Suprapubic skin (tissue), 4 donors: ENCODE data around the gene CXCR6. TPM values are rescaled to one million over a fixed set of nuclear protein-coding genes. Genes with fewer than 3 reads are reported as not detected.

Source experiments
- DNase-seq, 2 donors: peaks; one replicate each; pipeline ENCODE4 v3.0.0-alpha.2; 2019; ENCODE audit warnings: low spot score in 2 of 2
- H3K27ac ChIP-seq: fragments of 200-600 bp; sonication (generic); one replicate; pipeline ENCODE4 v1.5.1; 2019
- H3K27me3 ChIP-seq: fragments of 200-600 bp; sonication (generic); one replicate; pipeline ENCODE4 v1.5.1; 2019
- H3K36me3 ChIP-seq: fragments of 200-600 bp; sonication (generic); one replicate; pipeline ENCODE4 v1.5.1; 2019
- H3K4me1 ChIP-seq: fragments of 200-600 bp; sonication (generic); one replicate; pipeline ENCODE4 v1.5.1; 2019
- H3K4me3 ChIP-seq: fragments of 200-600 bp; sonication (generic); one replicate; pipeline ENCODE4 v1.5.1; 2019; ENCODE audit warnings: mild to moderate bottlenecking
- H3K9me3 ChIP-seq: fragments of 200-600 bp; sonication (generic); one replicate; pipeline ENCODE4 v1.5.1; 2019
- CTCF ChIP-seq, 2 donors: fragments of 200-600 bp in 1 of 2; fragments of 450-650 bp in 1 of 2; sonication (generic) in 1 of 2; IDR thresholded peaks; one replicate each; pipeline ENCODE4 v1.5.1; 2016 to 2019; ENCODE audit warnings: antibody characterized with exemption in 2 of 2, mild to moderate bottlenecking in 1 of 2, moderate library complexity in 1 of 2
- EP300 ChIP-seq: sonication (generic); formaldehyde crosslinking; IDR thresholded peaks from one replicate; pipeline ENCODE4 v1.6.1; 2017; ENCODE audit warnings: antibody characterized with exemption
- POLR2A ChIP-seq, 2 donors: fragments of 450-650 bp; IDR thresholded peaks; one replicate each; pipeline ENCODE4 v1.6.1; 2017; ENCODE audit warnings: antibody characterized with exemption in 2 of 2, mild to moderate bottlenecking in 2 of 2, moderate library complexity in 2 of 2
- POLR2AphosphoS5 ChIP-seq, 3 donors: sonication (generic); formaldehyde crosslinking; IDR thresholded peaks; one replicate each; pipeline ENCODE4 v1.6.1; 2017; ENCODE audit warnings: antibody characterized with exemption in 3 of 3
- WGBS: methylation state at CpG from one replicate; pipeline ENCODE4 v1.1.5; 2018; 5-methylcytosine and 5-hydroxymethylcytosine counted together
- total RNA-seq, 4 donors: library from RNA; depleted of rRNA; stranded (reverse); fragments of >200 nt; gene quantifications; one replicate each; pipeline ENCODE4 v1.1.0, GENCODE V29; 2016

CXCR6 gene
- total RNA-seq, 4 donors from 2014 or later: 0.23 to 0.59 TPM; not detected in 2

- peaks cover 23% of the 10 kb centered on the region for H3K36me3 ChIP-seq
- H3K27me3 ChIP-seq: no peaks in the 10 kb centered on the region
- H3K4me1 ChIP-seq: peaks cover 8% of the 10 kb centered on the region
- H3K9me3 ChIP-seq: no peaks in the 10 kb centered on the region
- peak in 1 of 2 donors; percentile 59 for DNase-seq
- no peak for TF ChIP-seq POLR2A (IDR thresholded peaks at IDR 0.05)
- no peak for TF ChIP-seq POLR2AphosphoS5 (IDR thresholded peaks at IDR 0.05)
- TF ChIP-seq EP300: no peak
- WGBS: 53% methylated on average over 13 of the region's 13 CpGs
- no peak overlapping the region for H3K27ac ChIP-seq
- no peak overlapping the region for H3K4me3 ChIP-seq
Measured at GRCh38 chr3:45915518-45916231, 27.6 kb upstream of the CXCR6 start.

GRCh38 chr3:45917146-45917898, 25.9 kb upstream of the CXCR6 start:
- Histone ChIP-seq H3K27me3 (no peaks in the 10 kb centered on the region), H3K4me1 (peaks cover 8% of the 10 kb centered on the region), H3K27ac (no peak overlapping the region), H3K4me3 (no peak overlapping the region), H3K9me3 (no peaks in the 10 kb centered on the region), H3K36me3 (peaks cover 40% of the 10 kb centered on the region)
- no peak for DNase-seq
- no peak for TF ChIP-seq POLR2A (IDR thresholded peaks at IDR 0.05)
- no peak for TF ChIP-seq POLR2AphosphoS5 (IDR thresholded peaks at IDR 0.05)
- no peak for TF ChIP-seq EP300
- TF ChIP-seq CTCF (IDR thresholded peaks at IDR 0.05): no peak
- WGBS: 70% methylated on average over 5 of the region's 6 CpGs

DNA sequence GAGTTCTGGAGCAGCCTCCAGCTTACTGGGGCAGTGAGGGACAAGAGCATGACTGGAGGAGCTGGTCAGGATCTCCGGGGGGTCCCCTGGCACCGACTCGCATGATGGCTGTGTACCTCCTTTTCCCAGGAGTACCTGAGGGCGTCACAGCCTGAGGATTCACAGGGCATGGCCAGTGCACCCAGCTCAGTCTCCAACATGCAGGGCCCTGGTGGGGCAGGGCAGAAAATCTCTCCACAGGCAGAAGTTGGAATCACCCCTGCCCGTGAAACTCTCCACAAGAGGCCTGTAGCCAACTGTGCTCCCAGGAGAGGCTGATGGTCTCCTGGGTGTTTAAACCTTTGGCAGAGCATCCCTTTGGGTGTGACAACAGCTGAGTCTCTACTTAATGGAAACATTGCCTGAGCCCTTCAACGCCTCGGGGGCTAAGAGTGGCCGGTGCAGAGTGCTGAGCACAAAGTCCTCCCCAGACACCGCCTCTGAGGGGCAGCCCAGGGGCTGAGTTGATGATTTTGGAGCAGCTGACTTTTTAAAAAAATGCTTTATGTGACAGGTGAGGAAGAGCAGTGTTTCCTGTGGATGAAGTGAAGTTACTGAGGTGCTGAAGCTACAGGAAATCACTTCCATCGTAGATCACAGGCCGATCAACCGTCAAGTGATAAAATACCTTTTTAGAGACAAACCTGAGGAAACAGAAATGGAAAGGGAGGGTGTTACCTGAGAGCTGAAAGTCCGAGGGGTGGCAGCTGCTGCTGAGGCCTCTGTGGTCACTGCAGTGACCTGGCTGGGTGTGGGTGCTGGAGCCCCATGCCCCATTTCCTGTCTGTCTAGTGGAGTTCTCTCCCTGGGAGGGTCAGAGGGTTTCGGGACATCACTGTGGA, 21.9 kb upstream of the CXCR6 start:
- H3K4me3 ChIP-seq: no peak overlapping the region
- H3K9me3 ChIP-seq: no peaks in the 10 kb centered on the region
- no peaks in the 10 kb centered on the region for H3K27me3 ChIP-seq
- no peak overlapping the region for H3K27ac ChIP-seq
- H3K36me3 ChIP-seq: peaks cover 65% of the 10 kb centered on the region
- TF ChIP-seq POLR2A (IDR thresholded peaks at IDR 0.05) (no peak), POLR2AphosphoS5 (IDR thresholded peaks at IDR 0.05) (no peak), EP300 (no peak), CTCF (IDR thresholded peaks at IDR 0.05) (no peak)
- WGBS: 91% methylated on average over 13 of the region's 14 CpGs
- peaks cover 3% of the 10 kb centered on the region for H3K4me1 ChIP-seq
- DNase-seq: peak in 1 of 2 donors; percentile 40

- TF ChIP-seq CTCF (IDR thresholded peaks at IDR 0.05): no peak
- TF ChIP-seq POLR2AphosphoS5 (IDR thresholded peaks at IDR 0.05): no peak
- TF ChIP-seq POLR2A (IDR thresholded peaks at IDR 0.05): no peak
- TF ChIP-seq EP300: no peak
- H3K36me3 ChIP-seq: peaks cover 65% of the 10 kb centered on the region
- DNase-seq: no peak
- no peaks in the 10 kb centered on the region for H3K4me1 ChIP-seq
- no peaks in the 10 kb centered on the region for H3K9me3 ChIP-seq
- no peak overlapping the region for H3K4me3 ChIP-seq
- 100% methylated on average over 2 of the region's 3 CpGs for WGBS
- no peaks in the 10 kb centered on the region for H3K27me3 ChIP-seq
- no peak overlapping the region for H3K27ac ChIP-seq
Measured at GRCh38 chr3:45922039-45922326, 21.3 kb upstream of the CXCR6 start.

- 97% methylated on average over 4 of the region's 4 CpGs for WGBS
- TF ChIP-seq EP300: no peak
- TF ChIP-seq POLR2A (IDR thresholded peaks at IDR 0.05): no peak
- TF ChIP-seq POLR2AphosphoS5 (IDR thresholded peaks at IDR 0.05): no peak
- no peak for TF ChIP-seq CTCF (IDR thresholded peaks at IDR 0.05)
Measured at GRCh38 chr3:45922950-45923590, 20.2 kb upstream of the CXCR6 start.

More at GRCh38 chr3:45922950-45923590, 20.2 kb upstream of the CXCR6 start:
- H3K36me3 ChIP-seq: peaks cover 72% of the 10 kb centered on the region
- no peaks in the 10 kb centered on the region for H3K4me1 ChIP-seq
- no peak overlapping the region for H3K27ac ChIP-seq
- no peak overlapping the region for H3K4me3 ChIP-seq
- H3K9me3 ChIP-seq: no peaks in the 10 kb centered on the region
- H3K27me3 ChIP-seq: no peaks in the 10 kb centered on the region
- no peak for DNase-seq
